ENCODE data around the gene KCNQ1.

KCNQ1 gene

DNA sequence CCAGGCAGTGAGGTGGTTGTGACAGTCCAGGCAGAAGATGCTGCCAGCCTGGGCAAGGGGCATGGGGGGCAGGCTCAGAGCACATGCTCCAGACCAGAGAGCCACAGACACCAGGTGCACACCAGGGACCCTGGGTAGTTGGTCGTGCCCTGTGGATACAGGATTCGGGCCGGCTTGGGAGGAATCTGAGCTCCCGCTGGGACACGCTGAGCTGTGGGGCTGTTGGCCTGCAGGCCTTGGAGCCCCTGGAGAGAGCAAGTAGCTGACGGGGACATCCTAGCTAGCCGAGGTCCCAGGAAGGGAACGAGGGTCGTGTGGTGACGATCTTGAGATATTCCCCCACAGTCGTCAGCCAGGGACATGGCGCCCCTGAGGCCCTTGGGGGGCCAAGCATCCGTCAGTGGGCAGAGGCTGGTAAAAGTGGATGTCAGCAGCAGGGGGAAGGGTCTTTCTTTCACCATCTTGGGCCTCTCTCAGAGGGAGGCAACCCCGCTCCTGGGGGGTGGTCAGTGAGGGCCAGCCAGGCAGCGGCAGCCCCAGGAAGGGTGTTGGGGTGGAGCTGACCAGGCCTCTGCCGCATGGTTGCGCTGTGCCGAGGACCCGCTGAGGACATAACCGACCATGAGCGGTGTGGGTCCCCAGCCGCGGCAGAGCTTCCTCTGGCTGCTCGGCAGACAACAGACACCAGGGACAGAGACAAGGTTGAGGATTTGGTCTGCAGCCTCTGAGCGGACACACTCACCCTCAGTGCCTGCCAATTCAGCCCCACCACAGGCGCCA lies 396.8 kb downstream of the KCNQ1 start:
- DNase-seq = no peak

GRCh38 chr11:2842876-2843275 lies 398.1 kb downstream of the KCNQ1 start:
- DNase-seq = no peak

GRCh38 chr11:2843551-2843950 lies 398.7 kb downstream of the KCNQ1 start:
- no peak for DNase-seq

DNA sequence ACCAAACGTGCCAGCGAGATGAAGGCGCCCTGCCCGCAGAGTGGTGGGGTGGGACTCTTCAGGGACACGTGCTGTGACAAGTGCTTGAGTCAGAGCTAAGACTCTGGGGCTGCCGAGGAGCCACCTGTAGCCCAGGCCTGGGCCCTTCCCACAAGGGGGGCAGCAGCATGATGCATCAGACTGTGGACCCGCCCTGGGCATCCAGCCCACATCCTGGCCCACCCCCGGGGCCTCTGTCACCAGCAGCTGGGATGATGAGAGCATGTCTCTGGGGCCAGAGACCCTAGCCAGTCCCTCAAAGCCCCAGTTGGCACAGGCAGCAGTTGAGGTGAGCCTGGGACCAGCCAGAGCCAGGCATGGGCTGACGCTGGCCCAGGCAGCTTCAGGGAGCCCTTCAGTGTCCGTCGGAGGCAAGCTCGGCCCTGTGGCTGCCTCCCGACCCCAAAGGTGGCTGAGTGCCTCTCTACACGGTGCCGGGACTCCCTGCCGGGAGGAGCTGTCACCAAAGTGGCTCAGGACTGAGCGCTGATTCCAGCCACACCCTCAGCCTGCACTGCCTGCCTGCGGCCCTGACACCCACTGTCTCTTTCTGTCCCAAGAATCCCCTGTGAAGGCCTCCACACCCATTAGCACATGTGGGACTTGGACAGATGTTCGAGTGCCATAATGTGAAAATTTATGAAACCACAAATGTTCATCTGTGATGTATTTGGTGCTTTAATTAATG lies 399.5 kb downstream of the KCNQ1 start:
- DNase-seq = no peak

DNA sequence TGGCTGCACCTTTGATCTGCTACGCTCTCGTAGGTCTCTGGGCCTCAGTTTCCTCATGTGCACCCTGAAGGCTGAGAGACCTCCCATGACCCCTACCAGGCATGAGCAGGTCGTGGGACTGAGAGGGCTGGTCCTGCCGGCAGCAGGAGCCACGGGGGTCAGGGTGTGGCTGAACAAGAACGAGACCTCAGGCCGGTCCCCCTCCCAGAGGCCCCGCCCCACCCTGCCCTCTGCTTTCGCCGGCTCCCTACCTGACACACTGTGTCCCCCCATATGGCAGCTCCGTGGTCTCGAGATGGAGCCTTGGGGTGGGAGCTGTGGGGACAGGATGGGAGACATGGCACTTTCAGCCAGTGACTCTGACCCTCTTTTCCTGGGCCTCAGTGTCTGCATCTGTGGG lies 400.2 kb downstream of the KCNQ1 start:
- no peak for DNase-seq

DNA sequence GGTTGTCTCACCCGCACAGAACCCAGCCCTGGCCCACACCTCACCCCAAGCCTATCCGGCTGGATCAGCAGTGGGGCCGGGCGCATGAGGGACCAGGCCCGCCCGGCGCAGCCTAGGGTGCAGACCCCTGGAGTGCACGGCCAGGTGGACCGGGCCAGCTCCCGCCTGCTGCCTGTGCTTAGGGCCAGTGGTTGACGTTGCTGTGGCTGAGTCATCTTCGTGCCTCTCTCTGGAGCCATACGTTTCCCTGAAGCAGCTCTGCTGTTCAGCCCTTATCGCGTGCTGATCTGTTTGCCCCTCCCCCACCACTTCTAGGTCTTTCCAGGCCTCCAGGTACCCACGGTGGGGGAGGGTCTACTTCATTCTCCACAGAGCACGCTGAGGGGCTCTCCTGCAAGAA lies 401.2 kb downstream of the KCNQ1 start:
- no peak for DNase-seq

- no peak for DNase-seq
Observed at GRCh38 chr11:2846470-2846869, 401.7 kb downstream of the KCNQ1 start.

- no peak for DNase-seq
Observed at GRCh38 chr11:2847561-2847960, 402.8 kb downstream of the KCNQ1 start.

DNA sequence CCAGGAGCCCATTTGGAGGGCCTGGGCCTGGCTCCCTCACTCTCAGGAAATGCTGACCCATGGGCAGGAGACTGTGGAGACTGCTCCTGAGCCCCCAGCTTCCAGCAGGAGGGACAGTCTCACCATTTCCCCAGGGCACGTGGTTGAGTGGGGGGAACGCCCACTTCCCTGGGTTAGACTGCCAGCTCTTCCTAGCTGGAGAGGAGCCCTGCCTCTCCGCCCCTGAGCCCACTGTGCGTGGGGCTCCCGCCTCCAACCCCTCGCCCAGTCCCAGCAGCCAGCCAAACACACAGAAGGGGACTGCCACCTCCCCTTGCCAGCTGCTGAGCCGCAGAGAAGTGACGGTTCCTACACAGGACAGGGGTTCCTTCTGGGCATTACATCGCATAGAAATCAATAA lies 403.7 kb downstream of the KCNQ1 start:
- no peak for DNase-seq

- DNase-seq = peak in 1 of 56 donors; percentile 32
Observed at GRCh38 chr11:2849994-2850770, 405.4 kb downstream of the KCNQ1 start.

DNA sequence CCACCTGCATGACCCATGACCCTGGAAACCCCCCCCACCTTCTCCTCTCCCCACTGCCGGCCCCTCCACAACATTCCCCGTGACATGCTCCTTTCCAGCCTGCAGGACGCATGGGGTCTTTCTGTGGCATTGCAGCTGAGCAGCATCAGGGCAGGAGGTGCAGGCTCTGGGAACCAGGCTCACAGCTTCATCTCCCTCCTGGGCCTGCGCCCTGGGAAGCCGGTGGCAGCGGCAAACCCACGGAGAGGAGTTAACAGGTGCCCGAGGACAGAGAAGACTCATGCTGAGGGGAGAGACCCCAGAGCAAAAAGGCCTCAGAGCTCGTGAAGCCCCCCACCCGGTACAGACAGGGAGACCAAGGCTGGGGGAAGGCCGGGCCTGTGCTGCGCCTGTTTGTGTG lies 408.6 kb downstream of the KCNQ1 start:
- no peak for DNase-seq

- no peak for DNase-seq
Observed at GRCh38 chr11:2853997-2854560, 409.3 kb downstream of the KCNQ1 start.

GRCh38 chr11:2855162-2855561 lies 410.4 kb downstream of the KCNQ1 start:
- DNase-seq = no peak

DNA sequence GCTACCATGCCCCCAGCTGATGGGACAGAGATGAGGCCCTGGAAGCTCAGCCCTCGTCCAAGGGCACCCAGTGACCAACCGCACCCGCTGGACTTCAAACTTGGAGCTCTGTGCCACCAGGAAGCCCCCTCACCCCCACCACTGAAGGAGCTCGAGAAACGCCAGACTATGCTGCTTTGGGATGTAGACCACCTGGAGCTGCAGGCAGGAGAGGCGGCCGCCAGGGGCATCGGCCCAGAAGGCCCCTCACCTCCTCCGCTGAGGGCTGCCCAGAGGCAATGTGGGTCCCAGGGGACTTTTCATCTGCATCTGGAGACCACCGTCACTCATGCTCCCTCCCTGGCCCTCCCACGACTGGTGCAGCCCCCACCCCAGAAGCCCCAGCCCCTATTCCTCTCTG lies 412.5 kb downstream of the KCNQ1 start:
- DNase-seq = no peak

DNA sequence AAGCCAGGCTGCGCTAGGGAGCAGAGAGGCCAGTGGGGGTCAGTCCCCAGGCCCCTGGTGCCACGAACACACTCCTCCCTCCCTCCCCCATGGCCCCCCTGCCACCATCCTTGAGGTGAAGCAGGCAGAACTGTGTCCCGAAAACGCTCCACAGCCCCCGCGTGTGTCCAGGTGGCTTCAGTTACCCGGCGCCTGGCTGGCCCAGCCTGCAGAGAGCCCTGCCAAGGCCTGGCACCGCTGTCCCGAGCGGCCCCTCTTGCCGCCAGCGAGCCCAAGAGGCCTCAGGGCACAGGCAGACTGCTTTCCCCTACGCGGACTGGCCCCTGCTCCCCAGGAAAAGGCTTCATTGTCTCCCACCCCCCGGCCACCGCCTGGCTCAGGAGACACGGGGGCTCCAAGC lies 413.1 kb downstream of the KCNQ1 start:
- DNase-seq = peak in 3 of 56 donors; percentile 24 to 40 (median 35)

DNA sequence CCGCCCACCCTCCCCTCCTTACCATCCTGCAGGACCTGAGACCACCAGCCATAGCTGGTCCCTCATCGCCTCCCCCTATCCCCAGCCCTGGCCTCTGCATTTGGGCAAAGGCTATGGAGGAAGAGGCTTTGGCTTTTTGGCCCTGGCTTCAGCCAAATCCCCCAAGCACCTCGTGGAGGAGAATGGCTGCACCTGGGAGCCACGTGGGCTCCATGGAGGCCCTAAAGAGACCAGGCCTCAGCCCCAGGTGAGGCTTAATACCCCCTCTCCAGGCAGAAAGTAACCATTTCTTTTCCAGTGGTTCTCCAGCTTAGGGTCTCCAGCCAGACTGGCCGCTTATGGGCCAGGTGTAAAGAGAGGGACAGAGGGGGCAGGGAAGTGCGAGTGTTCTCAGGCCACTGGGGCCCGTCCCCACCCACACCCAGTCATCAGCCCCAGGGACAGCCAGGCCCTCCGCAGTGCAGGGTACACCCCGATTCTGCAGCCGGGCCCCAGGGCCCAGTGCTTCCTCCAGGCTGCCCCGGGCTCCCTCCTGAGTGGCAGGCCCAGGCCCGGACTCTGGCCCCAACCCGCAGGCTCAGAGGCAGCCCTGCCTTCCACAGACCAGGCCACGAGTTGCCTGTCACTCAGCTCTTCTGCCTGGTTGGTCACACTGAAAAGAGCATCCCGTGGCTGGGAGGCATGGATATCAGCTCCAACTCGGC lies 414.3 kb downstream of the KCNQ1 start:
- no peak for DNase-seq

GRCh38 chr11:2859699-2860037 lies 414.9 kb downstream of the KCNQ1 start:
- DNase-seq = no peak

- no peak for DNase-seq
Observed at GRCh38 chr11:2860636-2861035, 415.8 kb downstream of the KCNQ1 start.

- DNase-seq = peak in 1 of 56 donors; percentile 40
Observed at GRCh38 chr11:2862395-2863275, 417.8 kb downstream of the KCNQ1 start.

GRCh38 chr11:2863276-2863618 lies 418.4 kb downstream of the KCNQ1 start:
- DNase-seq = no peak

Measured in amygdala (tissue), 56 donors.